ENCODE results near the gene PTPN3.
"Not testable (repeated sequence)": the region's sequence is repeated elsewhere in the genome, so short reads cannot be mapped to it uniquely, and the experiment has no call there.

The PTPN3 gene

GRCh38 chr9:109383947-109384346, 114.2 kb downstream of the PTPN3 start:
- no peak for DNase-seq

GRCh38 chr9:109383356-109383755, 114.8 kb downstream of the PTPN3 start:
- no peak for DNase-seq

- no peak for DNase-seq
Observed at GRCh38 chr9:109382585-109382984, 115.5 kb downstream of the PTPN3 start.

GRCh38 chr9:109382182-109382581, 115.9 kb downstream of the PTPN3 start:
- DNase-seq: no peak

GRCh38 chr9:109381011-109381729, 116.9 kb downstream of the PTPN3 start:
- no peak for DNase-seq

- DNase-seq: no peak
Observed at GRCh38 chr9:109379513-109379912, 118.6 kb downstream of the PTPN3 start.

GRCh38 chr9:109378316-109378715, 119.8 kb downstream of the PTPN3 start:
- no peak for DNase-seq

GRCh38 chr9:109372246-109372645, 125.9 kb downstream of the PTPN3 start:
- DNase-seq: no peak

GRCh38 chr9:109371374-109371773, 126.7 kb downstream of the PTPN3 start:
- DNase-seq: no peak

- no peak for DNase-seq
Observed at GRCh38 chr9:109369285-109369684, 128.8 kb downstream of the PTPN3 start.

GRCh38 chr9:109360771-109361170, 137.3 kb downstream of the PTPN3 start:
- no peak for DNase-seq

- not testable (repeated sequence) for DNase-seq
Observed at GRCh38 chr9:109358968-109359603, 139.0 kb downstream of the PTPN3 start.

- DNase-seq: no peak
Observed at GRCh38 chr9:109355564-109356297, 142.4 kb downstream of the PTPN3 start.

- DNase-seq: no peak
Observed at GRCh38 chr9:109354190-109354589, 143.9 kb downstream of the PTPN3 start.

GRCh38 chr9:109351032-109351431, 147.1 kb downstream of the PTPN3 start:
- DNase-seq: no peak

- DNase-seq: no peak
Observed at GRCh38 chr9:109349421-109349846, 148.7 kb downstream of the PTPN3 start.

GRCh38 chr9:109346904-109347303, 151.2 kb downstream of the PTPN3 start:
- no peak for DNase-seq

- DNase-seq: no peak
Observed at GRCh38 chr9:109344866-109345265, 153.2 kb downstream of the PTPN3 start.

GRCh38 chr9:109342878-109343277, 155.2 kb downstream of the PTPN3 start:
- DNase-seq: no peak

- no peak for DNase-seq
Observed at GRCh38 chr9:109341561-109341960, 156.5 kb downstream of the PTPN3 start.

- DNase-seq: not testable (repeated sequence)
Observed at GRCh38 chr9:109340979-109341378, 157.1 kb downstream of the PTPN3 start.

- DNase-seq: no peak
Observed at GRCh38 chr9:109336409-109336808, 161.7 kb downstream of the PTPN3 start.

- DNase-seq: no peak
Observed at GRCh38 chr9:109335929-109336328, 162.2 kb downstream of the PTPN3 start.

GRCh38 chr9:109335121-109335520, 163.0 kb downstream of the PTPN3 start:
- no peak for DNase-seq
